ENCODE data around the gene HEPACAM.

DNA sequence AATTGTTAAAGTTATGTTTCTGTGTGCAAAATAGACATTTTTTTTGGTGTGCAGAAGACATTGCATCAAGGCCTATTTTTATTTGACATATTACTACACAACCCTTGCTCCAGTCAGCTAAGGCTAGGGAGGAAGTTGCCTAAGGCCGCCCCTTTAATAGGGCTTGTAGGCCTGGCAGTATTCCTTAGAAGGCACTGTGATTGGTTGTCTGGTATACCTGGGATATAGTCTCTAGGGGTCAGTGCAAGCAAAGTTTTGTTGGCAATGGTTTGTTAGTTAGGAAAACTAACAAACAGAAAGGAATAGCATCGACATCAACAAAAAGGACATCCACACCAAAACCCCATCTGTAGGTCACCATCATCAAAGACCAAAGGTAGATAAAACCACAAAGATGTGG lies 35.1 kb upstream of the HEPACAM start:
- TF ChIP-seq, protein P1, sequence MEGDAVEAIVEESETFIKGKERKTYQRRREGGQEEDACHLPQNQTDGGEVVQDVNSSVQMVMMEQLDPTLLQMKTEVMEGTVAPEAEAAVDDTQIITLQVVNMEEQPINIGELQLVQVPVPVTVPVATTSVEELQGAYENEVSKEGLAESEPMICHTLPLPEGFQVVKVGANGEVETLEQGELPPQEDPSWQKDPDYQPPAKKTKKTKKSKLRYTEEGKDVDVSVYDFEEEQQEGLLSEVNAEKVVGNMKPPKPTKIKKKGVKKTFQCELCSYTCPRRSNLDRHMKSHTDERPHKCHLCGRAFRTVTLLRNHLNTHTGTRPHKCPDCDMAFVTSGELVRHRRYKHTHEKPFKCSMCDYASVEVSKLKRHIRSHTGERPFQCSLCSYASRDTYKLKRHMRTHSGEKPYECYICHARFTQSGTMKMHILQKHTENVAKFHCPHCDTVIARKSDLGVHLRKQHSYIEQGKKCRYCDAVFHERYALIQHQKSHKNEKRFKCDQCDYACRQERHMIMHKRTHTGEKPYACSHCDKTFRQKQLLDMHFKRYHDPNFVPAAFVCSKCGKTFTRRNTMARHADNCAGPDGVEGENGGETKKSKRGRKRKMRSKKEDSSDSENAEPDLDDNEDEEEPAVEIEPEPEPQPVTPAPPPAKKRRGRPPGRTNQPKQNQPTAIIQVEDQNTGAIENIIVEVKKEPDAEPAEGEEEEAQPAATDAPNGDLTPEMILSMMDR (IDR thresholded peaks at IDR 0.05; ENCODE audit: extremely low read depth in 1 of 2, insufficient read depth in 1 of 2, low read depth in 1 of 2, low read length in 2 of 2) = no peak
- TF ChIP-seq POLR2A (IDR thresholded peaks at IDR 0.05; ENCODE audit: low read depth, low read length) = no peak

Data from endothelial cell of umbilical vein (primary cell).